GM12892 (cell line): ENCODE data around the gene ARID3A.

ENCODE experiments used
- POLR2A ChIP-seq: IDR thresholded peaks from 2 replicates; pipeline ENCODE4 v1.6.1; 2011; ENCODE audit warnings: low read depth, low read length, control low read depth
- POLR2AphosphoS5 ChIP-seq: IDR thresholded peaks from 2 replicates; pipeline ENCODE4 v1.6.1; 2011; ENCODE audit warnings: low read depth, low read length, control low read depth
- TAF1 ChIP-seq: IDR thresholded peaks from 2 replicates; pipeline ENCODE4 v1.6.1; 2011; ENCODE audit warnings: low read depth, mild to moderate bottlenecking, control low read depth, low read length, borderline replicate concordance

- TF ChIP-seq POLR2AphosphoS5 (no peak), POLR2A (no peak), TAF1 (no peak)
These were observed 44.3 kb upstream of the ARID3A start for GRCh38 chr19:881385-882071.
